ENCODE measurements around the gene IGF2R.

The IGF2R gene

GRCh38 chr6:160142115-160142715, 173.3 kb downstream of the IGF2R start:
- no peak for DNase-seq

GRCh38 chr6:160146454-160147145, 177.7 kb downstream of the IGF2R start:
- DNase-seq = no peak

- DNase-seq = no peak
Measured at GRCh38 chr6:160147146-160147536, 178.3 kb downstream of the IGF2R start.

GRCh38 chr6:160154471-160154870, 185.6 kb downstream of the IGF2R start:
- no peak for DNase-seq

- DNase-seq = no peak
Measured at GRCh38 chr6:160156842-160157241, 188.0 kb downstream of the IGF2R start.

GRCh38 chr6:160160450-160160849, 191.6 kb downstream of the IGF2R start:
- peak; percentile 3 for DNase-seq

All from hematopoietic multipotent progenitor cell treated with erythropoietin and hydrocortisone succinate and interleukin-3 and kit ligand, for 6 days (in vitro differentiated cells).